HG02840 (cell line): Measurements from ENCODE around the gene BLNK.

ENCODE experiments used
- ATAC-seq: cut with Tn5 transposase; IDR thresholded peaks from one replicate; pipeline ENCODE4 v1.9.1; 2021; ENCODE audit warnings: mild to moderate bottlenecking, moderate library complexity, moderate number of reproducible peaks; ENCODE audit not compliant: unreplicated experiment, low FRiP score

The BLNK gene

DNA sequence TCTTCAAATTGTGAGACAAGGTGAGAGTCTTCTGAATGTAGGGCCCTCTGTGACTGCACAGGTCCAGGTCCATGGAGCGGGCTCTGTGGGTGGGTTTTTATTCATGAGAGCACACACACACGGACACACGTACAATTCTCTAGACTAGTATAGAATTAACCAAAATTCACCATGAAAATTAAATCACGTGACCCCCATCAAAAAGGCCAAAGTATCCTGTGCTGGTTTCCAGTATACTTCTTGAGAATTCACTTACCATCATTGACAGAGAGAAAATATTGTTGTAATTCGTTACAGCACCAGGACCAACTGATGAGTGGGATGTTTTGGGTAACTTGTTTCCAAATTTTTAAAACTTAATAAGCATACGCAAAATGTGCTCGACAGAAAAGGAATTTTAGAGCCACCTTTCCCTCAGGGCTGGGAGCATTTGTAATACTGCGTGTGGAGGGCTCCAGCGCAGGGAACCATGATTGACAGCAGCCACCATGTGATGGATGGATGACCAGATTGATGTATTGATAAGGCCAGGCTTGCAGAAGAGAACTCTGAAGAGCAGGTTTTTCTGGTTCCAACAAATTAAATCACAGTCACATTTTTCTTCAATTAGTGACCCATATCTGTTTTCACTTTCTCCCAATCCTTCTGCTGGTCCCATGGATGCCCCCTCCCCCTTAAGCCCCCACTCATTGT, 18.0 kb upstream of the BLNK start:
- no peak for ATAC-seq

DNA sequence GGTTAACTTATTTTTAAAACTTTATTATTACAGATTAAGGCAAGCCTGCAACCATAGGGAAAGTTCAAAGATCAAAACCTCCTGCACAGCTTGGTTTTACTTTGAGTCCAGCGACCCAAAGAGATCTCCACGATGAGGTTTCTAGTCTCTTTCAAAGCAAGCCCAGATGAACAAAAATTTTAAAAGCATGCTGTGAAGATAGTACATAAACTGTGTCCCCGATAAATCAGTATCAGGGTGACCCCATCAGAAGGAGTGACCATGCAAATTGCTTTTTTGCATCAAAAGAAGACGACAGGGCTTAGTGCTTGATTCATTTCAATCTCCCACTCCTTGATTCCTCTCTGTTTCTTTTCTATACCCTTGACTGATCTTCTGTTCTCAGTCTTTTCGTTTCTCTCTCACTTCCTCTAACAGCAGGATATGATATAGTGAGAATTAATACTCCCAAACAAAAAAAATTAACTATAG, 16.8 kb upstream of the BLNK start:
- ATAC-seq, result peak; percentile 49

DNA sequence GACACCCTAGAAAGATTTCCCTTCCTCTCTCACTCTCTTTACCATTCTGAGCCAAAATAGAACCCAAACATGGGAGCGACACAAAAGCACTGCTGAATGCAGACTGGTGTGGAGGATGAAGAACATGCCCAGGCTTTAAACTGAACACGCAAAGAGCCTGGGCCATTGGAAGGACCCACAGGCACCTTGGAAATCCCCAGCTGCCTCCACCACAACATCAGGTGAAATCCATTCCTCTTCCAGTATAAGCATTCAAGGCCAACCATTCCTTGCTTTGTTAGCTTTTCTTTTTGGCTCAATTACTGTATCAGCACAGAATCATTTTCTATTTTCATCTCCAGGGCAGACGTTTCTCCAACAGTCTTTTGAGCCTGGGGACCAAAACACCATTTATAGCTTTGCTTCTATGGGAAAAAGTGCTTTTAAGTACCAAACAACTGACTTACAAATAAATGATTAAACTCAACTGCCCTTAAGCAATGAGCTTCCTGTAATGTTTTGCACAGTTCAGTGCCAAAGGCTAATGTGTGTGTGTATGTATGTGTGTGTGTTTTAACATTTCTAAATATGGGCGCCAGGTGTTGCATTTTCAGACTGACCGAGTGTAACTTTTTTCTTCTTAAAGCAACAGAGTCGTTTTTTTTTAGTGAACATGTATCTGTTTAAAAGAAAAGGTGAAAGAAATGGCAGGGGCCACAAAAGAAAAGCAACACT, 16.2 kb upstream of the BLNK start:
- ATAC-seq, result peak; percentile 68

DNA sequence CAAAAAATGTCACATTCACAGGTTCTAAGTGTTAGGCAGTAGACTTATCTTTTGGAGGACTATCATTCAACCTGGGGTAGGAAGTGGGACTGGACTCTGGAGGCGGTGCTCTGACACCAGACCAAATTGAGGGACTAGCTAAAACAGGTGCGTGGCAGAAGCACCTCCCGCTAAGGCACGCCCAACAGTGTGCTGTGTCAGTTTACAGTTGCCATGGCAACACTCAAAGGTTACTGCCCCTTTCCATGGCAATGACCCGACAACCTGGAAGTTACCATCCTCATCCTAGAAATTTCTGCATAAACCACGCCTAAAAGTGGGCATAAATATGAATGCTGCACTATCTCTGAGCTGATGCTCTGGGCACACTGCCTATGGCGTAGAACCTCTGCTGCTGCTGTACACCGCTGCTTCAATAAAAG, 14.0 kb upstream of the BLNK start:
- ATAC-seq, result no peak

DNA sequence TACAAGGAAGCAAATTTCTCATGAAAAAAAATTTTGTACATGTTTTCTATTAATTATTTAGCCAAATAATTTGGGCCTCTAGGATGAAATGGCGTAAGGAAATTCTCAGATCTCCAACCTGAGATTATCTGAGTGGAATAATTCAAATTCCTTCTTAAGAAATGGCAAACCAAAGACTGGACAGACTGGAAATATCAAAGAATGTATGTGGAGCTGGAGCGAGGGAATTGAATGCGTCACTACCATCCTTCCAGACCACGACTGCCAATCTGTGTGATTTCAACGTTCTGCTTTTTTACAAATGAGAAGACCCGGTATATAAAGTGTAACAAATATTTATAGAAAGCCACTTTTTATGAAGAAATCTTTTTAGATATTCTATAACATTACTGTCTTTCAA, 12.4 kb upstream of the BLNK start:
- no peak for ATAC-seq

DNA sequence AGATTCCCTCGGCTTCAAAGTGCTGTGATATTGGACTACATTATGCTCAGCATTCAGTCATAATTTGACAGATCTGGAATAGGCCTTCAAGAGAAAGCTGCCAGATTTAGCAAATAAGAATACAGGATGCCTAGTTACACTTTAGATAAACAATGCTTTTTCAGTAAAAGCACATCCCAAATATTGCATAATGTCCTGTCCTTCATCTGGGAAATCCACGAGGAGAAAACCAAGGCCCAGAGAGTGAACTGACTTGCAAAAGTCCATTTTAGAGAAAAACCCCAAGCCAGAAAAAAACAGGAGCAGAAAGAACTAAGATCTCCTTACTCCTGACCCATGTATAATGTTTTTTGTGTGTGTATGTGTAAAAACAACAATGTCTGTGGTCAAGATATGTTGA, 12.0 kb upstream of the BLNK start:
- no peak for ATAC-seq

DNA sequence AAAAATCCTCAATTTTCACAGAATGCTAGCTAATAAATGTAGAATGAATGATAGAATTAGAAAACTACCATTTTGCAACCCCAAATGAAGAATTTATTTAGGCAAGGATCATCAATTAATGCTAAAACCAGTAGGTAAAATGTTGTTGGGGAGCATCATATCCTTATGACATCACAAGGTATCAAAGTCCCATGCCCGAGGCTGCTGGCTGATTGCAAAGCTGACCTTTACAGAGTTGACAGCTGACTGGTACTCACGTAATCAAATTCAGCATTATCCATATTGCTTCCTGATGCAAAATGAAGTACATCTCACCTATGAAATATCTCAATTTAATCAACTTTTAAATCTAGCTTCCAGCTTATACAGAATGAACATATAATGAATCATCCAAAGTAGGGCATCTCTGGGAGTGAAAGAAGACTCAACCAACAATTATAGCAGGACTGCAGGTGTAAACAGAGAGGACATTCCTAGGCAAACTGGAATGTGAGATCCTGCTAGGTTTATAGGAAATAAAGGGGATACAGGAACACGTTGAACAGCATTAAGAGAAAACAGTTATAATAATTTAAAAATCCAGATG, 10.2 kb upstream of the BLNK start:
- no peak for ATAC-seq

DNA sequence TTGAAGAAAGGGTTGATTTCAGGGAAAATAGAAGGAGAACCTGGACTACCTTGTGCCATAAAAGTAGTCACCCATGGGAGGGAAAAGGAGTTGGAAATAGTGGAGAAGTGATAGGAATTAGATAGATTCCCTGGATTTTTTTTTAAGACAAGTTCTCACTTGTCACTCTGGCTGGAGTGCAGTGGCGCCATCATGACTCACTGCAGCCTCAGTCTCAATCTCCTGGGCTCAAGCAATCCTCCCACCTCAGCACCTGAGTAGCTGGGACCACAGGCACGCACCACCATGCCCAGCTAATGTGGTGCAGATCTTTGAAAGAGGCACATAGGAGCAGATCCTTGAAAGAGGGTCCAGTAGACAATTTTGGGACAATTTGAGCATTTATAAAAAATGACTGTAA, 9.5 kb upstream of the BLNK start:
- ATAC-seq, result no peak

DNA sequence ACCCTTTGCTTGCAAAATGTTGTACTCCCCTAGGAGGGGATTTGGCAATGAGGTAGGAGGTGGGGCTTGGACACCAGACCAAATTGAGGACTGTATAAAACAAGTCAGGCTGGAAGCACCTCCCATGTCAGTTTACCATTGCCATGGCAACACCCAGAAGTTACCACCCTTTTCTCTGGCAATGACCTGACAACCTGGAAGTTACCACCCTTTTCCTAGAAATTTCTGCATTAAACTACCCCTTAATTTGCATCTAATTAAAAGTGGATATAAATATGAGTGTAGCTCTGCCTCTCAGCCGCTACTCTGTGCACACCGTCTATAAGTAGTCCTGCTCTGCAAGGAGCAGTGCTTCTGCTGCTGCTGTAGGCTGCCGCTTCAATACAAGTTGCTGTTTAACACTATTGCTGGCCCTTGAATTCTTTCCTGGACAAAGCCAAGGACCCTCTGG, 7.8 kb upstream of the BLNK start:
- ATAC-seq, result no peak

DNA sequence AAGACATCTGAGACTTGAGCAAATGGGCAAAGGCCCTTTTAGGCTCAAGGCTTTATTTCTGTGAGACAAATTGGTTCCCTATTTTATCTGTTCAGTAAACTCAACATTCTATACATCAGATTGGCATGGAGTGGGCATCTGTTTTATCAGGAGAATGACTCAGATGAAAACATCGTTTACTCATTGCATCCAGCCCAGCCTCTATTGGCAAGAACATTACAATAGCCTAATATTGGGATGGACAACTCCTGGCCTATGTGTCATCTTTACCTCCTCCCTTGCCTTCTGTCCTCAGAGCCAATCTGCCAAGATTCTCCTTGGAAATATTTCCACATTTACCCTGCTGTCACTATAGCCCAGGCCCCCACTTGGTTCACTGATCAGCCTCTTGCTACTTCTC, 5.5 kb upstream of the BLNK start:
- ATAC-seq, result no peak

DNA sequence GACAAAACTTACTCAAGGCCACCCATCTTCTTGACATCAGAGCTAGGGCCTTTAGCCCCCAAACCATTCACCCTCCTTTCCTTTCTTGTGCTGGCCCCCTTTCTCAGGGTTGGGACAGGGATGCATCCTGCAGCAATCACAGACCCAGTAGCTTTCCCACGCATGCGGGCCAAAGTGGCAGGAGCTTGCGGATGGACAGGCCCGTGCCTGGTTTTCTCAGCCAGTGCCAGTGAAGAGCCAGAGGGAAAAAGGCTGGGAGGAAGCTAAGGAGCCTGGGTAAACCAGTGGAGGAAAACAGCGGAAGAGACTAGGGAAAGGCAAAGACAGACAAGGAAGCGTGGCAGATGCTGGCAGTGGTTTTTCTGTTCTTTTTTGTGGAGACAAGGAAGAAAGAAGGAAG, 5.1 kb upstream of the BLNK start:
- no peak for ATAC-seq

DNA sequence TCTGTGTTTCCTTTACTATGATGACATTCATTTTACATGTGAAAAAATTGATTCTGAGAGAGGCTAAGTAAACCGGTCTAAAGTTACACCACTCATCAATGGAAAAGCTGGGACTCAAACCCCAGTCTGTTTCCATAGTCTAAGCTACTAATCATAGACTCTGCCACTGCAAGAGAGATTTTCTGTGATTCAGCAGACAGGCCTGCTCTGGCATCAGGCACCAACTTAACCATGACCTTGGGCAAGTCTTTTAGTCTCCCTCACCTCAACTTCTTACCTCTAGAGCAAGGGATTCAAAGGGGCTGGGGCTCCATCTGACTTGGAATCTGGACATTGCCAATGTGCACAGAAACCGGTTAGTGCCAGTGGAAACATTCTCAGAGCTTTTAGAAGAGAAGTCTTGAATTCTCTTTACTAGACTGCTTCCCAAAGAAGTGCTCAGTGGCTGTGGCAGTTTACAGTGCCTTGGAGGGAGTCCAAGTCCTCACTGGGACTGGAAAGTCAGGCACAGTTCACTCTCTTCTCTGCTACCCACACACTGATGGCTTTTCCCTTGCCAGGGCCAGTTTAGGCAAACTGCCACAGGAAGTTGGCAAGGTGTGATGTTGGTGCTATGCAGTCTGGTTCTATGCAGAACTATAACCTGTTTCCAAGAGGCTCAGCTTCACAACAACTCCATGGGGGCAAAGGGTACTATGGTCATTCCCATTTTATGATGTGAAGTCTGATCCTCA, 4.5 kb upstream of the BLNK start:
- ATAC-seq, result no peak

DNA sequence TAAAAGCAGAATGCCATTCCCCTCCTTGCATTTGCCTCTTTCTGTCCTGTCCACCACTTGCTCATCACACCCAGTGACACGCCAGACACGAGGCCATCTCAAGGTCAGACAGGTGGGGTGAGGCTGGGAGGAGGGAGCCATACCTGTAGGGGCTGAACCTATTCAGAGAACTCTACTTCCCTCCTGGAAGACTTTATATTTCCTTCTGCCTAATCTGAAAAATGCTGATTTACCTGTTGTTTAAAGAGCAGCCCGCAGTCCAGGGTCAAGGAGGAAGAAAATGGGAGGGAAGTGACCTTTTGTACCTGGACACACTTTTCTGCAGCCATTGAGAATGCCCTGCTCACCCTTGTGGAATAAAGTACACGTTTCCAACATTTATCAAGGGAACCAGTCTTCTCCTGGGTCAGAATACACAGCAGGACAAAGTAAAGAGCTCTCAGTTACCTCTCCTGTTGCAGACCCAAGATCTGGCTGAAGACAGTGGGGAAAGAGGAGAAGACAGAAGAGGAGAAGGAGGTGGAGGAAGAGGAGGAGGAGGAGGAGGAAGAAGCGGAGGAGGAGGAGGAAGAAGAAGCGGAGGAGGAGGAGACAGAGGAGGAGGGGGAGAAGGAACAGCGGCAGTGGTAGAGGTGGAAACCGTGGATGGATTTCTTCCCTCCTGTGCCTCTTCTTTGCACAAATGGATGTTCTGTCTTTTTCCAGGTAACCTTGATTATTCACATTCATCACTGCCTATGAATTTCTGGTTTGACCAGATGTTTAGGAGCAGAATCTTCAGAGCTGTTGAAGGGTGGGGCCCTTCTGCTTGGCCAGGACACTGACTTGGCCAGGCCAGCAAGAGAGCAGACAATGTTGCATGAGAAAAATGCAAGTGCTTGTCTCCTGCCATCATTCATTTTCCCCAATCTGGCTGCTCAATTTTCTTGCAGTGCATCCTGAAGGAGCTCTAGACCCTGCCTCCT, 1.2 kb upstream of the BLNK start:
- ATAC-seq, result peak; percentile 0

DNA sequence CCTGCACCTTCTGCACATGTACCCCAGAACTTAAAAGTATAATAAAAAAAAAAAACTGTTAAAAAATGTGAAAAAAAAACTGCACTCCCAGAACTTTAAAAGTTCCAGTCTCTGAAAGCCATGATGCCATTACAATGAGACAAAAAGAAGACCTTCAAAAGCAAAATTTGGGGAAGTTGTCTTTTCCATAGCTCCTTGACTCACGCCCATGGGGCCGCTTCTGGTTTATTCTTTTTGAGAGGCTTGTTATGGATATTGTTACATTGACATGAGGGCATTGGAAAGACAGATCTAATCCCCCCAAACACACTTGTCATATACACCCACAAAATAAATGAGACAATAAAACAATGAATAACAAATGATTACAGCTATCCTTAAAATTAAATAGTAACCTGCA, 798 bp downstream of the BLNK start:
- ATAC-seq, result no peak

DNA sequence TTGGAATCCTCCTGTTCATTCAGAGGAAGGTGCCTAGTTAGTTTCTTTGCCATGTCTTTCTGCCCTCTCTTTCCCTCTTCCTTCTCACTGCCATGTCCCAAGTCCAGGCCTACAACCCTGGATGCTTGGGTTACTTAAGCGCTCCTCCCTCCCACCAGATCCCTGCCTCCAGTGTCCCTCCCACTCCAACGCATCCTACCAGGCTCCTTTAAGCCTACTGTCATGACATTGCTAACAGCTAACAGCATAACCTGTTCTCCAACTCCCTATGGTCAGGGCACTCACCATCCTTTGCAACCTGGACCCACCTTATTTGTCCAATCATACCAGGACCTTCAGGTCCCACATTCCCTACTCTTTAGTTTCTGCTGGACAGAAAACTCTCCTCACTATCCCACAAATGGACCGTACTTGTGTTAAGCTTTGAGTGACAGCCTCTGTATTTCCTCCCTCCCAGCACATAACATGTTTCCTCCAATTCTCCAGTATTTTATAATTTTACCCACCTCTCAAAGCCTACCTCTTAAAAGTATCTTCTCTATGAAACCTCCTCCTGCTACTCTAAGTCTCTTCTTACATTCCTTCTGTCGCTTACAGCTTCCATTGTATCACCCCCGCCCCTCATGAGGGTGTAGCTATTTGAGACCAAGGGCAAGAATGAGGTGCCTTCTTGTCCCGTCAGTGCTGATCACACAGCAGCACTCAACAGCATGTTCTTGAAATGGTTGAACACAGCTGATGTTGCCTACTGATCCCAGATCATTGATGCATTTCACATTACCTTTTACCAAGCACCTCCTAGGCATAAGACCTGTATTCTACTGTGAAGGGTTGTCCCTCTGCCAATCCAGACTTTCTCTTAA, 1.7 kb downstream of the BLNK start:
- no peak for ATAC-seq

DNA sequence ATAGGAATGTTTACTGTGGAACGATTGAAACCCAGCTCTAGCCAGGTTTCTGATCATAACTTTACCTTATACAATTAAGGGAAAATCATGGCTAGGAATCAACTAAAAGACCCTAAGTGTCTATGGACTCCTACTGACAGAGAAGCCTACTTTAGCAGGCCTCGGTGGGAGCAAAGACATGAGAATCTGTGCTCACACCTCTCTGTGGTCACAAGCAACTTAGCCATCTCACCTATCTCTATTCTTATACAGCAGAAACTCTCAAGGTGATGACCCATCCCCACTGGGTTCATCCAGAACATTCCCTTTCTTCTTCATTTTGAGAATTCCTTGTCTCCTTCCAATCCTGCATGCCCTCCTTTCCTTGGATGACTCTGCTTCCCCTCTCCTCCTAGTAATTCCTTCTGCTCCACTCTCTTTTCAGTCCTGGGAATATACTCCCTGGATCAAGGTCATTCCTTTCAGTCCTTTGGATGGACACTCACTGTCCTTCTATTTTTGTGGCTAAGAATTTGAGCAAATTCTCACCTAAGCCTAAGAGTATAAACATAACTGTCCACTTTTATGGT, 2.9 kb downstream of the BLNK start:
- ATAC-seq, result no peak

DNA sequence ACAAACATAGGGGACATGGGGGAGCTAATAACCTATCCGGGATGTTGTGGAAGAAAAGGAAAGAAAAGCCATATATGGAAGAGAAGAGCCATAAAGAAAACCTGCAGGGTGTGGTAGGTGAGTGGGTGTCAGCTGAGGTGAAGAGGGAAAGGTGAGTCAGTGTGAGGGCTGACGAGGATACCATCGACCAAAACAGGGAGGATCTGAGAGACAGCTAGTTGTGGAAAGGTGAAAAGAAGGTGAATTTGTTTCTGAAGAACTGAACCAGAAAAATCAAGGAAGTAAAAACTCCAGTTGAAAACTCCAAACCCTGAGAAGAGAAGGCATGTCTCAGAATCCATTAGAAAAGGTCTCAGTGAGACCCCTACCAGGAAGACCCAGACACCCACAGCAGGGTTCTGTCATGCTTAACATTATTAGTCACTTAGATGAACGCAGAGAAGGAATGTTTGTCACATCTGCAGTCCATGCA, 4.1 kb downstream of the BLNK start:
- no peak for ATAC-seq

DNA sequence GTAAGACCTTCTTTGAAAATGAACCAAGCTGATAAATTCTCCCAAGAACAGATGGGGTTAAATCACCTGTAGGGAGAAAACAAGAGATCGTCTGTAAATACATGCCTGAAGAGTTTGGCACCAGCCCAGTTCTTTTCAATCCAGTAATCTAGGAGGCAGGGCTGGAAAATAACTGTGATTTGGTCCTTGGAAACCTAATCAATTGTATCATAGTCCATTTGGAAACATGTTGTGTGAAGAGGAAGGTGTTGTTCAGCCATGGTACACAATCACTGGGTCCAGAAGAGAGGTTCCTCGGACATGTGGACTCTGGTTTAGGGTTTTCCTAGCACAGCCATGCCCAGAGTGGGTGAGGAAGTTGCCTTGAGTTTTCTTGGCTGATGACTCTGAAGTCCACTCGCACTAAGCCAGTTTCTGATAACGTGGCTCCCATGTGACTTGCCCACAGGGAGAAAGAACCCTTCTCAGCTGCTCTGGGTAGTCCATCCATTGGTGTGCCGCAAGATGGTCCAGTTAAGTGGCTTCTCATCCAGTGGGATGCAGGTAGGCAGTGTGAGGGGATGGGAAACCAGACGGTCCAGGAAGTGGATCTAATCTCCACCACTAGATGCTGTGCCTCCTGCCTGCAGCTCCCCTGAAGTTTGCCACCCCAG, 5.1 kb downstream of the BLNK start:
- ATAC-seq, result no peak
